Nucleus accumbens (tissue), 56 donors: Measurements from ENCODE around the gene TRERF1.

ENCODE experiments used
- DNase-seq, 56 donors: peaks; one replicate each; lab custom pipeline; 2025; lab: John Stamatoyannopoulos, UW

TRERF1 gene

GRCh38 chr6:42375007-42375635, 76.6 kb downstream of the TRERF1 start:
- DNase-seq, result no peak

DNA sequence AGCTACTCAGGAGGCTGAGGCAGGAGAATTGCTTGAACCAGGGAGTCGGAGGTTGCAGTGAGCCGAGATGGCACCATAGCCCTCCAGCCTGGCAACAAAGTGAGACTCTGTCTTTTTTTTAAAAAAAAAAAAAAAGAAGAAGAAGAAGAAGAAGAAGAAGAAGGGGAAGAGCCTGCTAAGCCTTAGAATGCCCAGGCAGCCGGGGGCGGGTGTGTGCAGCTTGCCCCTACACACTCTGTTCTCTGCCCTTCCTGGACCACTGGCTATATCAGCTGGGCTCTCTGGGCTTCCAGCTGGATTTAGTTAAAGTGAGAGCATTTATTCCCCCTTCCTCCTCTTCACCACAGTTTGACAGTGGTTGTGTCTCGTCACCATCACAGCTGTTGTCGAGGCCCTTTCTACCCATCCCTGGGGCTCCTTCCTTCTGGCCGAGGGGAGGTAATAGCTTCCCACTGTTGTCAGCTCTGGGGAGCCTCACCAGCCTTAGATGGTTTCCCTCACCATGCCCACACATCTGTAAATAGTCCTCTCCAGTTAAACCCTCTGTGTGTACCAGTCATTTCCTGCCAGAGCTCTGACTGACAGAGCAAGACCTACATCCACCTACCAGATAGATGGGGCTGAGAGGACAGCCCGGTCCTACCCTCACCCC, 77.6 kb downstream of the TRERF1 start:
- no peak for DNase-seq

- DNase-seq, result no peak
Observed at GRCh38 chr6:42372699-42373098, 79.0 kb downstream of the TRERF1 start.

- no peak for DNase-seq
Observed at GRCh38 chr6:42370323-42370985, 81.3 kb downstream of the TRERF1 start.

DNA sequence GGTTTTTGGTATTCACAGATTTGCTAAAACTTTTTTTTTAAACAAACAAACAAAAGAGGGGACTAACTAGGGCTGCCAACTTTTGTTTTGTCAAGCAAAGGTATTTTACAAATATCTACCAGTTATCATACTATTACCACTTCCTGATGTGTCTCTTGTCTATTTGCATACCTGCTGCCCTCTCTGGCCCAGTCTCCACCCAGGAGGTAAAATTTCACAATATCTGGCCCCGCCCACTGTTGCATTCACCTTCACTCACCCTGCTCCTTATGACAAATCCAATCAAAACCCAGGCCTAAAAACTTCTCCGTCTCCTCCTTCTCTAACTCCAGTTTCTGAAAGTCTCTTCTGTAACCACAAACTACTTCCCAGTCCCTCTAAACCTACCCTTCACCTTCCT, 82.2 kb downstream of the TRERF1 start:
- no peak for DNase-seq

DNA sequence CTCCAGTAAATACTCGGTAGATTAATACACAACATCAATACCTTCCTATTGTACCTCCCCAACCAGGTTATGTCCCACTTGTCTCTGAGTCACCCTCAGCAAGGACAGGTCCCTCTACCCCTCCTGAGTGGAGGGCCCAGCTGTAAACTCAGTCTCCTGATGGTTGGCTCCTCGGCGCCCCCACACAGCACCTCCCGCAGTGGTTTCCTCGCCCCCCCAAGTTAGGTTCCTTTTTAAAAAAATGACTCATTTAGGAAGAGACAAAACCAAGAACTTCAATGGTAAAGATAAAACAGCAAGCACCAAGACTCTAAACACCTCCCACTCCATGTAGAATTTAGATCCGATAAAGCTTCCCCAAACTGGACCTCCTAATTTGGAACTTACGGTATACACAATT, 83.5 kb downstream of the TRERF1 start:
- peak in 2 of 56 donors; percentile 4 to 5 for DNase-seq

- peak in 2 of 56 donors; percentile 3 to 5 for DNase-seq
Observed at GRCh38 chr6:42367353-42368011, 84.2 kb downstream of the TRERF1 start.

GRCh38 chr6:42366999-42367352, 84.8 kb downstream of the TRERF1 start:
- DNase-seq, result peak in 1 of 56 donors; percentile 4

DNA sequence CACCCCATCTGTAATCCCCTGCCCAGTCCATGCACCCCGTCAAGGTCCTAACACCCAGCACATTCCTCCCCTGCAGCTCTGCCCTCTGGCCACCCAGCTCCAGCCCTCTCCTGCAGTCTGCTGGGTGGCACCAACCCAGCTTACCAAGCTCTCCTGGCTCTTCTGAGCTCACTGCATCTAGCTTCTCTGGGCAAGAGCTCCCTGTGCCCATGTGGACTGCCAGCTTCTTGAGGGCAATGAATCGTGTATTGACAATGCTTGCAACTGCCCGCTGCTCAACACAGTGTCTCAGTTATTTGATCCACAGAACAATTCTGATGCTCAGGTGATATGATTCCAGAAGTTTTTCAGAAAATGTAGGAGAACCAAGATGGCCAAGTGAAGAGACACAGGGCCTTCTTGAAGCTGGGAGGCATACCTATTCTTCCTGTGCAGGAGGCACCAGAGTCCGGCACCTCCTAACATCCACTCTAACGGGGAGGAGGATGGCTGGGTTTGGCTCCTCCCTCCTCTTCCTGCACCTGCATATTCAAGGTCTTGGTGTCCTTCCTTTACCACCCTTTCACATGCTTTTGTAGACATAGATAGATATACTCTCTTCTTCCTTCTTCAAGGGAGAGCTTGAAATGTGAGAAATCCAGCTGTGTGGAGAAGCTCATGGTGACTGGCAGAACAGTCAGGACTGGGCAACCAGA, 85.6 kb downstream of the TRERF1 start:
- DNase-seq, result no peak

DNA sequence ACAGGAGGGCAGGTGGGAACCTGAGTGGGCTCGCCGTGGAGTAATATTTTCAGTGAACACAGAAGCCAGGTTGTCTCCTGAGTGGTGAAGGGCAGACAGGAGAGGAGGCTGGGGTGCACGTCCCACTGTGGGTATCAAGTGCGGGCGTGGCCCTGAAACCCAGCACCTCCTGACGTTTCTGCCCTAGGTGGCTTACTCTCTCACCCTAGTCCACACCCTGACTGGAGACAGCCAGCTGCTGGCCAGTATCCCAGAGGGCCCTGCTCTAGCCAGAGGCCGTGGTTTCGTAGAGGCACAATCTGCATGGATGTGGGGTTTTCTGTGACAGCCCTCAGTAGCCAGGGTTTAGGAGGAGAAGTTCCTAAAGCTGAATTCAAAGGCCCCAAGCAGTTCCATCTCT, 86.7 kb downstream of the TRERF1 start:
- no peak for DNase-seq

GRCh38 chr6:42363926-42364849, 87.5 kb downstream of the TRERF1 start:
- no peak for DNase-seq

DNA sequence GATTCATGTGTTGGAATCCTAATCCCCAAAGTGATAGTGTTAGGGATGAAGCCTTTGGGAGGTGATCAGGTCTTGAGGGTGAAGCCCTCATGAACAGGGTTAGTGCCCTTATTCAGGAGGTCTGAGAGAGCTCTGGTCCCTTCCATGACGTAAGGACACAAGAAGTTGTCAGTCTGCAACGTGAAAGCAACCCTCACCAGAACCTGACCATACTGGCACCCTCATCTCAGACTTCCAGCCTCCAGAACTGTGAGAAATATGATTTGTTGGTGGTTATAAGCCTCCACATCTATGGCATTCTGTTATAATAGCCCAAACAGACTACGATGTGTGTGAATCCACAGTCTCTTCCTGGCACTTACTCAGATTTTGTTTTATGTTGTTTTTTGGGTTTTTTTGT, 90.7 kb downstream of the TRERF1 start:
- no peak for DNase-seq

DNA sequence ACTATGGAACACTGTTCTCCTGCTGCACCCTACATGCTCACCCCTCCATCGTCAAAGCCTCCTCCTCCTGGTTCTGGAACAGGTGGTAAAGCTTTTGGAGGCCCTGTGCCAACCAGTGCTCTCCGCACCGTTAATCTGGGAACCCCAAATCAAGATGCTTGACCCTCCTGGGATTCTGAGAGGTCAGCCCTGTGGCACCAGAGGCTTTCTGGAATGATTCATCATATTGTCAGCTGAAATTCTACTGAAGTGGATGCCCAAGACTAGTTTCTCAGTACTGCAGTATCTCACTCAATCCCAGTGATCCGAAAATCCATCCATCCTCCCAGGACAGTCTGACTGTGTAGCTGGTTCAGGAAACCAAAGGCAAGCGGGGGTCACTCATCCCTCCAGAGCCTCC, 92.7 kb downstream of the TRERF1 start:
- DNase-seq, result no peak

- no peak for DNase-seq
Observed at GRCh38 chr6:42355416-42355815, 96.3 kb downstream of the TRERF1 start.

DNA sequence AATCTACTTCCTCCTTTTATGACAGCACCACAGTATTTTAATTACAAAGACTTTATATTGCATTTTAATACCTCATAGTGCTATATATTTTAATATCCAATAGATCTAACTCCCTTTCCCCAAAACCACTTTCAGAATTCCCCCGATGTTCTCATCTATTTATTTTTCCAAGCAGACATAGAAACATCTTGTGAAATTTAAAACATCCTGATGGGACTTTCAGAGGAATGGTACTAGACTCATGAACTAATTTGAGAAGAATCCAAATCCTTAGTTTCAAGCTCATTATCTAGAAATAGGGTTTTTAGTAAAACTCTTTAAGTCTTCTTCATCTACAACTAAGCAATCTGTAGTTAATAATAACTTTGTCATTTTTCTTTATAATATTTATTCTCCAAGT, 97.0 kb downstream of the TRERF1 start:
- DNase-seq, result no peak

- no peak for DNase-seq
Observed at GRCh38 chr6:42352856-42353564, 98.7 kb downstream of the TRERF1 start.

DNA sequence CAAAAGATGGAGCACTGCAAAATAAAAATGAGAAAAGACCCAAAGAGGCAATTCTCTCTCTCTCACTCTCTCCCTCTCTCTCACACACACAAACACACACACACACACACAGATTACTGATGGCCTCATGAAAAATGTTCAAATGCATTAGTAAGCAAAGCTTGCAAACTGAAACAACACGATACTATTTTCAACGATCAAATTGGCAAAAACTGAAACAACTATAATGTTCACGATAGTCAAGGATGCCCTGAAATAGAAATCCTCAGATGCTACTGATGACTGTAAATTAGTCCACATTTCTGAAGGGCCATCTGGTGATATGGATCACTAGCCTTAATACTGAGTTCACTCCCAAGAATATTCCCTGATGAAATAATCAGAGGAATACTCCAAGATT, 100.8 kb downstream of the TRERF1 start:
- DNase-seq, result no peak

GRCh38 chr6:42349753-42350511, 101.8 kb downstream of the TRERF1 start:
- no peak for DNase-seq
